Left lung (tissue), 10 donors: Measurements from ENCODE around the gene DLST. TPM values are rescaled to one million over a fixed set of nuclear protein-coding genes. Genes with fewer than 3 reads are reported as not detected.

Experiments used
- ATAC-seq: fragments of 200-7000 bp; cut with Tn5 transposase; one replicate; pipeline ENCODE4 v1.9.1; 2020; ENCODE audit warnings: moderate library complexity
- DNase-seq, 4 donors: peaks; one replicate each; pipeline ENCODE4 v3.0.0-alpha.2; 2013 to 2020
- H3K27ac ChIP-seq, 2 donors: fragments of 200-600 bp; sonication (generic) in 1 of 2; one replicate each; pipeline versions ENCODE4 v1.5.0 to v1.8.0; 2020 to 2021
- H3K27me3 ChIP-seq, 2 donors: fragments of 200-600 bp; sonication (generic) in 1 of 2; one replicate each; pipeline versions ENCODE4 v1.5.0 to v1.8.0; 2020 to 2021
- H3K36me3 ChIP-seq, 2 donors: fragments of 200-600 bp; sonication (generic) in 1 of 2; one replicate each; pipeline versions ENCODE4 v1.5.0 to v1.8.0; 2020 to 2021
- H3K4me1 ChIP-seq, 2 donors: fragments of 200-600 bp; one replicate each; pipeline ENCODE4 v1.8.0; 2021
- H3K4me3 ChIP-seq, 2 donors: fragments of 200-600 bp; sonication (generic) in 1 of 2; one replicate each; pipeline versions ENCODE4 v1.5.0 to v1.8.0; 2020 to 2021; ENCODE audit warnings: mild to moderate bottlenecking in 1 of 2
- H3K9me3 ChIP-seq, 2 donors: fragments of 200-600 bp; sonication (generic) in 1 of 2; one replicate each; pipeline versions ENCODE4 v1.5.0 to v1.8.0; 2020 to 2021
- CTCF ChIP-seq, 2 donors: fragments of 200-600 bp; sonication (generic) in 1 of 2; IDR thresholded peaks; one replicate each; pipeline versions ENCODE4 v1.5.0 to v1.8.0; 2021; ENCODE audit warnings: antibody characterized with exemption in 2 of 2
- intact Hi-C, 2 donors: fragments of 100-400 bp; cut with DNase I; formaldehyde crosslinking; loops; one replicate each; pipeline versions ENCODE4 v1.11.2 to v1.14.2; 2022
- polyA plus RNA-seq, 6 donors: library from polyadenylated mRNA; unstranded; fragments of 120-200 nt; gene quantifications; one replicate each; pipeline ENCODE4 v1.2.1, GENCODE V29; 2013; ENCODE audit not compliant: insufficient read length in 6 of 6
- total RNA-seq, 2 donors: library from RNA; stranded (reverse); fragmentation: NEBNext Ultra II Directional; extraction: Animal tissue kit (Norgen Biotek cat#: 25700); gene quantifications; one replicate each; pipeline ENCODE4 v1.2.1, GENCODE V29; 2021
- donor health status: DM: no; HTN: yes; CAD: no.
- donor health status: DM: no; HTN: no; CAD: no.

The DLST gene
- total and polyA plus RNA-seq, 8 donors: 88.3 to 104 (median 96.3) TPM

- Histone ChIP-seq H3K27me3 (no peaks in the 10 kb centered on the region), H3K4me3 (no peak overlapping the region), H3K4me1 (peaks cover 3 to 10% of the 10 kb centered on the region in 2 donors), H3K27ac (no peak overlapping the region), H3K36me3 (peaks cover 0 to 2% of the 10 kb centered on the region in 2 donors), H3K9me3 (no peaks in the 10 kb centered on the region)
- intact Hi-C loops: no loop called here
- TF ChIP-seq CTCF (IDR thresholded peaks at IDR 0.05): no peak
- ATAC-seq (no peak), DNase-seq (no peak)
Observed at GRCh38 chr14:74846168-74846567, 35.5 kb upstream of the DLST start.

GRCh38 chr14:74846968-74847665 is 34.6 kb upstream of the DLST start:
- H3K9me3 ChIP-seq: no peaks in the 10 kb centered on the region
- no peak for TF ChIP-seq CTCF (IDR thresholded peaks at IDR 0.05)
- DNase-seq (no peak), ATAC-seq (peak; percentile 18)
- peaks cover under 1 to 3% of the 10 kb centered on the region in 2 donors for H3K4me1 ChIP-seq
- no peak overlapping the region for H3K27ac ChIP-seq
- H3K4me3 ChIP-seq: no peak overlapping the region
- no peaks in the 10 kb centered on the region for H3K27me3 ChIP-seq
- intact Hi-C loops: no loop called here
- no peaks in the 10 kb centered on the region for H3K36me3 ChIP-seq

- peaks cover 5 to 16% of the 10 kb centered on the region in 2 donors for H3K4me1 ChIP-seq
- H3K27ac ChIP-seq: no peak overlapping the region
- no peak for DNase-seq
- no peak for TF ChIP-seq CTCF (IDR thresholded peaks at IDR 0.05)
- intact Hi-C loops: no loop called here
- ATAC-seq: no peak
- no peaks in the 10 kb centered on the region for H3K9me3 ChIP-seq
- H3K27me3 ChIP-seq: no peaks in the 10 kb centered on the region
- no peaks in the 10 kb centered on the region for H3K36me3 ChIP-seq
- no peak overlapping the region for H3K4me3 ChIP-seq
Observed at GRCh38 chr14:74848768-74849167, 32.9 kb upstream of the DLST start.

- no peaks in the 10 kb centered on the region for H3K27me3 ChIP-seq
Observed at GRCh38 chr14:74852922-74853530, 28.7 kb upstream of the DLST start.

More at GRCh38 chr14:74852922-74853530, 28.7 kb upstream of the DLST start:
- ATAC-seq (peak; percentile 60), DNase-seq (peak in 1 of 4 donors; percentile 10)
- no peak overlapping the region for H3K4me3 ChIP-seq
- intact Hi-C loops: no loop called here
- H3K27ac ChIP-seq: peak overlapping the region in 1 of 2 donors; percentile 55
- no peak for TF ChIP-seq CTCF (IDR thresholded peaks at IDR 0.05)
- H3K4me1 ChIP-seq: peaks cover 5 to 23% of the 10 kb centered on the region in 2 donors
- no peaks in the 10 kb centered on the region for H3K36me3 ChIP-seq
- no peaks in the 10 kb centered on the region for H3K9me3 ChIP-seq
